SK-N-SH treated with all-trans-retinoic acid at 6 μM for 48 hours (cell line): ENCODE data around the gene HRH2.

Experiments used
- ATAC-seq: fragments of 200-7000 bp; cut with Tn5 transposase; 3 replicates; pipeline ENCODE4 v1.9.1; 2020; ENCODE audit warnings: mild to moderate bottlenecking, moderate library complexity
- ARNTL ChIP-seq: fragments of 450-650 bp; formaldehyde crosslinking; IDR thresholded peaks from 2 replicates; pipeline ENCODE4 v1.5.0; 2020; ENCODE audit warnings: low read depth, mild to moderate bottlenecking, moderate library complexity, borderline replicate concordance
- CSDC2 ChIP-seq: fragments of 250-450 bp; sonication (Bioruptor Pico); IDR thresholded peaks from 2 replicates; pipeline ENCODE4 v1.5.0; 2020; ENCODE audit warnings: mild to moderate bottlenecking, moderate library complexity
- ESRRG ChIP-seq: fragments of 250-450 bp; sonication (Bioruptor Pico); IDR thresholded peaks from 2 replicates; pipeline ENCODE4 v1.6.1; 2021; ENCODE audit warnings: mild to moderate bottlenecking
- GLIS3 ChIP-seq: fragments of 250-450 bp; sonication (Bioruptor Pico); IDR thresholded peaks from 2 replicates; pipeline ENCODE4 v1.5.0; 2020; ENCODE audit warnings: mild to moderate bottlenecking, moderate library complexity
- ISL1 ChIP-seq: fragments of 250-450 bp; sonication (Bioruptor Pico); IDR thresholded peaks from 2 replicates; pipeline ENCODE4 v2.1.2; 2022; ENCODE audit warnings: mild to moderate bottlenecking, moderate library complexity
- OSR1 ChIP-seq: fragments of 250-450 bp; sonication (Bioruptor Pico); IDR thresholded peaks from 2 replicates; pipeline ENCODE4 v1.8.0; 2022; ENCODE audit warnings: moderate library complexity, mild to moderate bottlenecking, inconsistent platforms
- PATZ1 ChIP-seq: fragments of 250-450 bp; sonication (Bioruptor Pico); IDR thresholded peaks from 2 replicates; pipeline ENCODE4 v1.8.0; 2020; ENCODE audit warnings: mild to moderate bottlenecking, moderate library complexity, borderline replicate concordance
- RARB ChIP-seq: fragments of 250-450 bp; sonication (Bioruptor Pico); IDR thresholded peaks from 2 replicates; pipeline ENCODE4 v1.8.0; 2021; ENCODE audit warnings: mild to moderate bottlenecking, moderate library complexity
- SNAI2 ChIP-seq: fragments of 250-450 bp; sonication (Bioruptor Pico); IDR thresholded peaks from 2 replicates; pipeline ENCODE4 v1.5.0; 2020; ENCODE audit warnings: mild to moderate bottlenecking, moderate library complexity
- TCF4 ChIP-seq: fragments of 250-450 bp; sonication (Bioruptor Pico); IDR thresholded peaks from 2 replicates; pipeline ENCODE4 v1.8.0; 2021; ENCODE audit warnings: mild to moderate bottlenecking, moderate library complexity, borderline replicate concordance
- TOX ChIP-seq: fragments of 250-450 bp; sonication (Bioruptor Pico); IDR thresholded peaks from 2 replicates; pipeline ENCODE4 v1.8.0; 2021; ENCODE audit warnings: mild to moderate bottlenecking, moderate library complexity, borderline replicate concordance
- TSHZ2 ChIP-seq: fragments of 250-450 bp; sonication (Bioruptor Pico); IDR thresholded peaks from 2 replicates; pipeline ENCODE4 v1.5.0; 2020; ENCODE audit warnings: mild to moderate bottlenecking, moderate library complexity
- ZC3H10 ChIP-seq: fragments of 250-450 bp; sonication (Bioruptor Pico); IDR thresholded peaks from 2 replicates; pipeline ENCODE4 v1.5.1; 2021; ENCODE audit warnings: mild to moderate bottlenecking, moderate library complexity
- ZFP3 ChIP-seq: fragments of 250-450 bp; sonication (Bioruptor Pico); IDR thresholded peaks from 2 replicates; pipeline ENCODE4 v1.5.0; 2020; ENCODE audit warnings: mild to moderate bottlenecking, moderate library complexity
- ZFP30 ChIP-seq: fragments of 450-650 bp; formaldehyde crosslinking; IDR thresholded peaks from 2 replicates; pipeline ENCODE4 v1.5.0; 2022; ENCODE audit warnings: mild to moderate bottlenecking, moderate library complexity
- ZNF565 ChIP-seq: fragments of 450-650 bp; formaldehyde crosslinking; conservative IDR thresholded peaks from 2 replicates; pipeline ENCODE4 v1.5.0; 2020; ENCODE audit warnings: low read depth, mild to moderate bottlenecking, moderate library complexity
- ZNF70 ChIP-seq: fragments of 450-650 bp; formaldehyde crosslinking; IDR thresholded peaks from 2 replicates; pipeline ENCODE4 v1.5.0; 2020; ENCODE audit warnings: mild to moderate bottlenecking, moderate library complexity
- ZNF8 ChIP-seq: fragments of 450-650 bp; formaldehyde crosslinking; IDR thresholded peaks from 2 replicates; pipeline ENCODE4 v1.5.0; 2020; ENCODE audit warnings: mild to moderate bottlenecking, moderate library complexity
- TF ChIP-seq, protein P1 (sequence below): fragments of 250-450 bp; sonication (Bioruptor Pico); IDR thresholded peaks from 2 replicates; pipeline ENCODE4 v1.5.1; 2020; ENCODE audit warnings: low read depth, mild to moderate bottlenecking, moderate library complexity

The HRH2 gene

GRCh38 chr5:175664723-175665122 is 6.9 kb downstream of the HRH2 start (continued):
- TF ChIP-seq PATZ1, result no peak
- no peak for TF ChIP-seq RARB (CRISPR knock-in tag)
- TF ChIP-seq ARNTL (CRISPR knock-in tag), result no peak
- no peak for TF ChIP-seq CSDC2
- no peak for TF ChIP-seq ESRRG (CRISPR knock-in tag)
- TF ChIP-seq SNAI2 (CRISPR knock-in tag), result no peak
- no peak for TF ChIP-seq TOX (CRISPR knock-in tag)
- no peak for TF ChIP-seq ZFP30 (CRISPR knock-in tag)
- TF ChIP-seq ZC3H10 (CRISPR knock-in tag), result no peak
- TF ChIP-seq, protein P1, sequence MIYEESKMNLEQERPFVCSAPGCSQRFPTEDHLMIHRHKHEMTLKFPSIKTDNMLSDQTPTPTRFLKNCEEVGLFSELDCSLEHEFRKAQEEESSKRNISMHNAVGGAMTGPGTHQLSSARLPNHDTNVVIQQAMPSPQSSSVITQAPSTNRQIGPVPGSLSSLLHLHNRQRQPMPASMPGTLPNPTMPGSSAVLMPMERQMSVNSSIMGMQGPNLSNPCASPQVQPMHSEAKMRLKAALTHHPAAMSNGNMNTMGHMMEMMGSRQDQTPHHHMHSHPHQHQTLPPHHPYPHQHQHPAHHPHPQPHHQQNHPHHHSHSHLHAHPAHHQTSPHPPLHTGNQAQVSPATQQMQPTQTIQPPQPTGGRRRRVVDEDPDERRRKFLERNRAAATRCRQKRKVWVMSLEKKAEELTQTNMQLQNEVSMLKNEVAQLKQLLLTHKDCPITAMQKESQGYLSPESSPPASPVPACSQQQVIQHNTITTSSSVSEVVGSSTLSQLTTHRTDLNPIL (CRISPR knock-in tag), result no peak
- no peak for TF ChIP-seq ZNF8 (CRISPR knock-in tag)

DNA sequence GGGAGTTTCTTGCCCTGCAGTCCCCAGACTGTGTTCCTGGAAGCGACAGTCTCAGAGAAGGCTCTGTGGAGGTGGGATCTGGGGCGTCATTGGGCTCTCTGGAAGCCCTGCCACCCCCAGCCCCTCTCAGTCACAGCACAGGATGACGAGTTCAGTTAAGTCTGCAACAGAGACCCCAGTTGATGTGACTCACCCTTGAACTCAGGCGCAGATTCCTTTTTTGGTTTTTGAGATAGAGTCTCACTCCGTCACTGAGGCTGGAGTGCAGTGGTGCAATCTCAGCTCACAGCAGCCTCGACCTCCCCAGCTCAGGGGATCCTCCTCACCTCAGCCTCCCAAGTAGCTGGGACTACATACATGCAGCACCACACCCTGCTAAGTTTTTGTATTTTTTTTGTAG is 8.3 kb downstream of the HRH2 start:
- ATAC-seq, result no peak
- no peak for TF ChIP-seq RARB (CRISPR knock-in tag)
- no peak for TF ChIP-seq ISL1 (CRISPR knock-in tag)
- TF ChIP-seq CSDC2, result no peak

DNA sequence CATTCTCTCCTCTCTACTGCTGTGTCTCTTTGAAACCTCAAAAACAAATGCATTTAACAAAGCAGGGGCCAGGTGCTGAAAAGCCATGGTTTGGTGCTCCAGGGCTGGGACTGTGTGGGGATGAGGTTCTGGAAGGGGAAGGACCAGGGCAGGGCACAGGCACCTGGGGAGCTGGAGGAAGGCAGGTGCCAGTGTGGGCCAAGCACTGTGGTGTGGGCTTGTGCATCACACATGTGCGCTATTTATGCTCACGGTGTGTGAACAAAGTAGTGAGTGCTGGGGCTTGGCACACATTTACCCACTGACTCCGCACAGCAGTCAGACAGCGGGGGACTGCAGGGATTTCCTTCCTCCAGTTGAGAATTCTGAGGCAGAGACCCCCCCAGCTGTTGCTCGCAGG is 10.1 kb downstream of the HRH2 start:
- no peak for ATAC-seq
- TF ChIP-seq ISL1 (CRISPR knock-in tag) (no peak), TCF4 (no peak), ZNF565 (CRISPR knock-in tag) (no peak), ZNF70 (CRISPR knock-in tag) (no peak), ZNF8 (CRISPR knock-in tag) (no peak), SNAI2 (CRISPR knock-in tag) (no peak)
- TF ChIP-seq, all 23 proteins: peak for 0

- ATAC-seq, result no peak
- TF ChIP-seq ARNTL (CRISPR knock-in tag) (no peak), TCF4 (no peak)
- TF ChIP-seq, all 23 proteins: peak for 0
Observed at GRCh38 chr5:175670372-175670771, 12.5 kb downstream of the HRH2 start.

GRCh38 chr5:175671013-175671412 is 13.1 kb downstream of the HRH2 start:
- no peak for ATAC-seq
- TF ChIP-seq OSR1 (CRISPR knock-in tag) (no peak), TOX (CRISPR knock-in tag) (no peak), CSDC2 (no peak), ZNF70 (CRISPR knock-in tag) (no peak), TCF4 (no peak), RARB (CRISPR knock-in tag) (no peak), SNAI2 (CRISPR knock-in tag) (no peak), ISL1 (CRISPR knock-in tag) (no peak), ZNF565 (CRISPR knock-in tag) (no peak)
- TF ChIP-seq, protein P1 (CRISPR knock-in tag), result no peak

DNA sequence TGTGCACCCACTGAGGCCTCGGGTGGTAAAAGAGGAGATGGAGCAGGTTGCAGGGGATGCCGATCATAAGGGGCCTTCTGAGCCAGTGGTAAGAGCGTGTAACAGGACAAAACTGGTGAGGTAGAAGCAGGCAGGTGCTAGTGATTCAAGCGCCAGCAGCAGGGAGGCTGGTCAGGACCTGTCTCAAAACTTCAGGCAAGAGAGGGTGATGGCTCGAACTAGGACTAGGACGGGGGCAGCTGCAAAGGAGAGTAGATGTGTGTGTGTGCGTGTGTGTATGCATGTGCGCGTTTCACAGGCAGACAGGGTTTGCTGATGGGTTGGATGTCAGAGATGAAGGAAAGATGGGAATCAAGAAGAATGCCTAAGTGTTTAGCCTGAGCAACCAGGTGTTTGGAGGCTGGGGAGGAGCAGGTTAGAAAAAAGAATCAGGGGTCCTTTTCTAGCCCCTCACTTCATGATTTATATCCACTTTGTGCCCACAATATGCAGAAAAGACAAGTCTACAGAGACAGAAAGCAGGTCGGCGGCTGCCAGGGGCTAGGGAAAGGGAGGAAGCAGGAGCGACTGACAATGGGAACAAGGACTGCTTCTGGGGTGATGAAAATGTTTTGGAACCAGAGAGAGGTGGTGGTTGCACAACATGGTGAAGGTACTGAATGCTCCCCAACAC is 15.2 kb downstream of the HRH2 start:
- no peak for TF ChIP-seq ESRRG (CRISPR knock-in tag)
- TF ChIP-seq ZFP30 (CRISPR knock-in tag), result no peak
- TF ChIP-seq RARB (CRISPR knock-in tag), result no peak
- TF ChIP-seq, protein P1 (CRISPR knock-in tag), result no peak
- no peak for TF ChIP-seq TOX (CRISPR knock-in tag)
- no peak for TF ChIP-seq ZNF70 (CRISPR knock-in tag)
- TF ChIP-seq OSR1 (CRISPR knock-in tag), result no peak
- no peak for TF ChIP-seq ZC3H10 (CRISPR knock-in tag)
- no peak for TF ChIP-seq GLIS3
- no peak for TF ChIP-seq TSHZ2 (CRISPR knock-in tag)
- TF ChIP-seq PATZ1, result no peak
- TF ChIP-seq ARNTL (CRISPR knock-in tag), result no peak
- no peak for TF ChIP-seq ZFP3 (CRISPR knock-in tag)
- ATAC-seq, result no peak
